ENCODE measurements around the gene FAM8A1. TPM values are rescaled to one million over a fixed set of nuclear protein-coding genes. Genes with fewer than 3 reads are reported as not detected.

Gene FAM8A1
- total and polyA plus RNA-seq, 8 donors = 4.7 to 15.9 (median 11.3) TPM

DNA sequence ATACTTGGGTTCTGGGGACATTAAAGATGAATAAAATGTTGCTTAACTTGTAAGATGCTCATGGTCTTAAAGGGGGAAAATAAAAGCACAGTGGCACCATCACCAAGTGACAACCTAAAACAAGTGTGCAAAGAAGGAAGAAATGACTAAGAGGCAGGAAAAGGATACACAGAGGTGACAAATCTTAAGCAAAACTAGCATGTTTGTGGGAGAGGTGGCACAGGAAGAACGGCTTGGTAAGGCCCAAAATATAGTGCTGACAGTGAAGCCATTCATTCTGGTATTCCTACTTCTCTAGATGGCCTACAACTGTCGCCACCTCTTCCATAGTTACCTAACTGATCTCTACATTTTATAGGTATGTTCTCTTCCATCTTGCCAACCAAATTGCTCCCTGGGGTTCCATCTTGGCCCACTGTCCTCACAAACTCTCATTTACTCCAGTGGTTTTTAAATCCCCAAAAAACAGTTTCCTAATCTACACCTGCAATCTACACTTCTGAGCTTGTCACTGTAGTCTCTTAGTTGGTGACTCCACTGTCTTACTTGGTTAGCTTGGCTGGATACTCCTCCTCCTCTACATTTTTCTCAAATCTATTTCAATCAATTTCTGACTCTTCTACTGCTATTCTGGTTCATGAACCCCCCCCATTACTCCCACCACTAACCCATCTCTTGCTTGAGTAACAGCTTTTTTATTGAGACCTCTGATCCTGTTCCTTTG lies 33.5 kb downstream of the FAM8A1 start:
- DNase-seq (no peak), FAIRE-seq (no peak), ATAC-seq (no peak)
- H3K36me3 ChIP-seq = peaks cover 0 to 23% (median 6%) of the 10 kb centered on the region in 3 donors
- no peak overlapping the region for H3K4me3 ChIP-seq
- WGBS, 2 donors = 83 to 95% methylated on average over 2 of the region's 2 CpGs
- H3K9me3 ChIP-seq = no peaks in the 10 kb centered on the region
- intact Hi-C loops (cut with DNase I) = no loop called here
- TF ChIP-seq, protein P1, sequence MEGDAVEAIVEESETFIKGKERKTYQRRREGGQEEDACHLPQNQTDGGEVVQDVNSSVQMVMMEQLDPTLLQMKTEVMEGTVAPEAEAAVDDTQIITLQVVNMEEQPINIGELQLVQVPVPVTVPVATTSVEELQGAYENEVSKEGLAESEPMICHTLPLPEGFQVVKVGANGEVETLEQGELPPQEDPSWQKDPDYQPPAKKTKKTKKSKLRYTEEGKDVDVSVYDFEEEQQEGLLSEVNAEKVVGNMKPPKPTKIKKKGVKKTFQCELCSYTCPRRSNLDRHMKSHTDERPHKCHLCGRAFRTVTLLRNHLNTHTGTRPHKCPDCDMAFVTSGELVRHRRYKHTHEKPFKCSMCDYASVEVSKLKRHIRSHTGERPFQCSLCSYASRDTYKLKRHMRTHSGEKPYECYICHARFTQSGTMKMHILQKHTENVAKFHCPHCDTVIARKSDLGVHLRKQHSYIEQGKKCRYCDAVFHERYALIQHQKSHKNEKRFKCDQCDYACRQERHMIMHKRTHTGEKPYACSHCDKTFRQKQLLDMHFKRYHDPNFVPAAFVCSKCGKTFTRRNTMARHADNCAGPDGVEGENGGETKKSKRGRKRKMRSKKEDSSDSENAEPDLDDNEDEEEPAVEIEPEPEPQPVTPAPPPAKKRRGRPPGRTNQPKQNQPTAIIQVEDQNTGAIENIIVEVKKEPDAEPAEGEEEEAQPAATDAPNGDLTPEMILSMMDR (IDR thresholded peaks at IDR 0.05) = no peak
- H3K27ac ChIP-seq = no peak overlapping the region
- H3K27me3 ChIP-seq = no peaks in the 10 kb centered on the region
- H3K4me1 ChIP-seq = no peaks in the 10 kb centered on the region

GRCh38 chr6:17635568-17635967 lies 35.5 kb downstream of the FAM8A1 start:
- ATAC-seq = no peak
- Histone ChIP-seq H3K27ac (no peak overlapping the region), H3K27me3 (no peaks in the 10 kb centered on the region), H3K36me3 (peaks cover 0 to 22% (median 5%) of the 10 kb centered on the region in 3 donors), H3K4me3 (no peak overlapping the region), H3K9me3 (no peaks in the 10 kb centered on the region), H3K4me1 (no peaks in the 10 kb centered on the region)
- TF ChIP-seq, protein P1 (IDR thresholded peaks at IDR 0.05) = no peak
- no peak for DNase-seq
- intact Hi-C loops (cut with DNase I) = no loop called here
- 95 to 98% methylated on average over 4 of the region's 4 CpGs for WGBS, 2 donors
- FAIRE-seq = no peak

DNA sequence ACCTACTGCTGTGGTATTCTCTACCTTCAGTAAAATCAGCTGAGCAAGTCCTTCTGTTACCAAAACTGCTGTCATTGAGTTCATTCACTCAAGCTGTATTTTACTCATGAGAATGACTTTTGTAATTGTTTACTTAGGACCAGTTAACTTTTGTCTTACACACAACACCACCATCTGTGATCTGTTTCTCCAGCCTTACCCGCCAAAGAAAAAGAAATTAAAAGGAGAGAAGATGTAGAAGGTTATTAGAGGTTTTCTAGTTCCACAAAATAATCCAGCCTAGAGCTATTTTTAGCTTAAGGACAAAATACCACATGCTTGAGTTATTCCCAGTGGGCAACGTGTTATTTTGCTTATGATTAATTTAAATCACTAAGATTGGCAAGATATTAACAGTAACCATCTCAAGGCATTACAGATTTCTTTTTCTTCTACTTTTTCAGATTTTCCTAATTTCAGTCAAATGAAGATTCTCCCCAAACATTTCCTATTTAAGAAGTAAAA lies 38.2 kb downstream of the FAM8A1 start:
- no peak overlapping the region for H3K4me3 ChIP-seq
- FAIRE-seq = no peak
- H3K27ac ChIP-seq = no peak overlapping the region

GRCh38 chr6:17640477-17640917 lies 40.4 kb downstream of the FAM8A1 start:
- H3K9me3 ChIP-seq = no peaks in the 10 kb centered on the region
- FAIRE-seq (no peak), DNase-seq (no peak), ATAC-seq (no peak)
- no peaks in the 10 kb centered on the region for H3K27me3 ChIP-seq
- no peak overlapping the region for H3K4me3 ChIP-seq
- WGBS, 2 donors = 97 to 98% methylated on average over 3 of the region's 3 CpGs
- H3K36me3 ChIP-seq = peaks cover 0 to 45% (median 18%) of the 10 kb centered on the region in 3 donors
- intact Hi-C loops (cut with DNase I) = no loop called here
- H3K27ac ChIP-seq = no peak overlapping the region
- TF ChIP-seq, protein P1 (IDR thresholded peaks at IDR 0.05) = no peak
- no peaks in the 10 kb centered on the region for H3K4me1 ChIP-seq

More for the DNA sequence above, 38.2 kb downstream of the FAM8A1 start:
- DNase-seq (no peak), ATAC-seq (no peak)
- WGBS, 2 donors = 56 to 60% methylated on average over 2 of the region's 2 CpGs
- no peaks in the 10 kb centered on the region for H3K4me1 ChIP-seq
- no peaks in the 10 kb centered on the region for H3K27me3 ChIP-seq
- no peaks in the 10 kb centered on the region for H3K9me3 ChIP-seq
- intact Hi-C loops (cut with DNase I) = no loop called here
- H3K36me3 ChIP-seq = peaks cover 0 to 25% (median 14%) of the 10 kb centered on the region in 3 donors
- TF ChIP-seq, protein P1 (IDR thresholded peaks at IDR 0.05) = no peak

GRCh38 chr6:17648745-17649144 lies 48.6 kb downstream of the FAM8A1 start:
- DNase-seq (no peak), ATAC-seq (no peak), FAIRE-seq (peak; percentile 65)
- Histone ChIP-seq H3K27ac (no peak overlapping the region), H3K27me3 (no peaks in the 10 kb centered on the region), H3K4me1 (peaks cover 0 to 17% (median 6%) of the 10 kb centered on the region in 3 donors), H3K4me3 (no peak overlapping the region), H3K36me3 (peaks cover 0 to 40% (median 5%) of the 10 kb centered on the region in 3 donors), H3K9me3 (no peaks in the 10 kb centered on the region)
- TF ChIP-seq, protein P1 (IDR thresholded peaks at IDR 0.05) = no peak
- 94 to 98% methylated on average over 3 of the region's 3 CpGs for WGBS, 2 donors
- intact Hi-C loops (cut with DNase I) = no loop called here
